A549 (cell line): ENCODE data around the gene ZNF85. TPM values are rescaled to one million over a fixed set of nuclear protein-coding genes. Genes with fewer than 3 reads are reported as not detected.

Source experiments
- ATAC-seq, 2 experiments: fragments of 200-7000 bp in 1 of 2; fragments of >200 bp in 1 of 2; cut with Nextera tagmentation in 1 of 2; cut with Tn5 transposase in 1 of 2; 3 replicates each; pipeline versions ENCODE4 v1.8.0 to v1.9.1; 2018 to 2020; ENCODE audit warnings: mild to moderate bottlenecking in 1 of 2, moderate library complexity in 1 of 2
- CTCF ChIA-PET: fragments of 300-600 bp; sonication (Branson Sonifier 250); formaldehyde crosslinking; extraction: SDS; loops from one replicate; lab custom pipeline; 2021; ENCODE audit warnings: antibody characterized with exemption, inconsistent platforms; lab: Yijun Ruan, JAX
- POLR2A ChIA-PET: fragments of 350-600 bp; formaldehyde crosslinking; extraction: SDS; loops from one replicate; lab custom pipeline; 2021; ENCODE audit warnings: antibody characterized with exemption, inconsistent platforms; lab: Yijun Ruan, JAX
- DNase-seq, 2 experiments: peaks; one replicate each; pipeline versions ENCODE4 v3.0.0 to v3.0.0-alpha.2; 2011 to 2016; ENCODE audit warnings: low read depth in 1 of 2, low spot score in 1 of 2
- FAIRE-seq: peaks from 2 replicates; lab custom pipeline; 2011; peaks lifted over from hg19 to GRCh38; lab: Jason Lieb, UNC
- H3K27ac ChIP-seq, 2 experiments: fragments of >200 bp; sonication (Bioruptor Twin); formaldehyde crosslinking; 3 replicates each; pipeline ENCODE4 v1.5.1; 2016 to 2017
- H3K4me1 ChIP-seq: fragments of >200 bp; sonication (Bioruptor Twin); formaldehyde crosslinking; 3 replicates; pipeline ENCODE4 v1.6.1; 2016
- H3K4me2 ChIP-seq: fragments of >200 bp; sonication (Bioruptor Twin); formaldehyde crosslinking; 3 replicates; pipeline ENCODE4 v1.6.1; 2016
- H3K4me3 ChIP-seq: fragments of >200 bp; sonication (Bioruptor Twin); formaldehyde crosslinking; 3 replicates; pipeline ENCODE4 v1.5.1; 2016
- H3K9me3 ChIP-seq: fragments of >200 bp; sonication (Bioruptor Twin); formaldehyde crosslinking; 3 replicates; pipeline ENCODE4 v1.6.1; 2016
- CBX2 ChIP-seq: fragments of 200-600 bp; sonication (generic); IDR thresholded peaks from 2 replicates; pipeline ENCODE4 v1.6.1; 2016; ENCODE audit warnings: low read depth, mild to moderate bottlenecking, borderline replicate concordance
- CEBPB ChIP-seq, 2 experiments: fragments of >200 bp in 1 of 2; sonication (Bioruptor Twin) in 1 of 2; formaldehyde crosslinking in 1 of 2; IDR thresholded peaks; 2 replicates each; pipeline ENCODE4 v1.6.1; 2012 to 2016
- ESRRA ChIP-seq: fragments of 150-350 bp; IDR thresholded peaks from 2 replicates; pipeline ENCODE4 v1.6.1; 2014; ENCODE audit warnings: mild to moderate bottlenecking, low read length, borderline replicate concordance
- FOSB ChIP-seq: fragments of 250-450 bp; sonication (Bioruptor Pico); IDR thresholded peaks from 2 replicates; pipeline ENCODE4 v1.5.0; 2020; ENCODE audit warnings: mild to moderate bottlenecking, moderate library complexity
- FOXS1 ChIP-seq: fragments of 250-450 bp; sonication (Bioruptor Pico); IDR thresholded peaks from 2 replicates; pipeline ENCODE4 v1.5.0; 2020; ENCODE audit warnings: mild to moderate bottlenecking, moderate library complexity
- GATA3 ChIP-seq: IDR thresholded peaks from 2 replicates; pipeline ENCODE4 v1.6.1; 2012; ENCODE audit warnings: borderline replicate concordance
- HDAC2 ChIP-seq: fragments of 200-600 bp; sonication (generic); IDR thresholded peaks from 2 replicates; pipeline ENCODE4 v1.6.1; 2016
- HEYL ChIP-seq: fragments of 250-450 bp; sonication (Bioruptor Pico); IDR thresholded peaks from 2 replicates; pipeline ENCODE4 v1.8.0; 2021; ENCODE audit warnings: mild to moderate bottlenecking, moderate library complexity
- HOXA7 ChIP-seq: fragments of 250-450 bp; sonication (Bioruptor Pico); IDR thresholded peaks from 2 replicates; pipeline ENCODE4 v1.5.0; 2020; ENCODE audit warnings: mild to moderate bottlenecking, moderate library complexity
- HOXB5 ChIP-seq: fragments of 250-450 bp; sonication (Bioruptor Pico); IDR thresholded peaks from 2 replicates; pipeline ENCODE4 v1.5.0; 2020; ENCODE audit warnings: mild to moderate bottlenecking, moderate library complexity
- JUN ChIP-seq, 2 experiments: fragments of >200 bp; sonication (Bioruptor Twin); formaldehyde crosslinking; IDR thresholded peaks; 2 replicates in 1 of 2; 3 replicates in 1 of 2; pipeline ENCODE4 v1.6.1; 2016 to 2017
- KDM5A ChIP-seq: fragments of 200-600 bp; sonication (generic); IDR thresholded peaks from 2 replicates; pipeline ENCODE4 v1.6.1; 2016; ENCODE audit warnings: antibody characterized with exemption, mild to moderate bottlenecking
- MAFK ChIP-seq: fragments of 450-650 bp; IDR thresholded peaks from 2 replicates; pipeline ENCODE4 v1.6.1; 2014; ENCODE audit not compliant: partially characterized antibody
- MAZ ChIP-seq: fragments of 150-350 bp; IDR thresholded peaks from 2 replicates; pipeline ENCODE4 v1.6.1; 2014; ENCODE audit warnings: antibody characterized with exemption, low read depth, low read length, borderline replicate concordance
- MYC ChIP-seq: IDR thresholded peaks from 2 replicates; pipeline ENCODE4 v1.6.1; 2012; ENCODE audit warnings: mild to moderate bottlenecking, inconsistent platforms, low read length, improper control_type of control experiment, borderline replicate concordance
- NPAS2 ChIP-seq: fragments of 250-450 bp; sonication (Bioruptor Pico); IDR thresholded peaks from 2 replicates; pipeline ENCODE4 v1.8.0; 2022; ENCODE audit warnings: mild to moderate bottlenecking, moderate library complexity, borderline replicate concordance
- NR3C1 ChIP-seq: fragments of >200 bp; sonication (Bioruptor Twin); formaldehyde crosslinking; IDR thresholded peaks from 3 replicates; pipeline ENCODE4 v1.6.1; 2017
- PHF8 ChIP-seq: fragments of 200-600 bp; sonication (generic); IDR thresholded peaks from 2 replicates; pipeline ENCODE4 v1.6.1; 2016; ENCODE audit warnings: low read depth, mild to moderate bottlenecking, antibody characterized with exemption, moderate library complexity, borderline replicate concordance
- POLR2A ChIP-seq: IDR thresholded peaks from 2 replicates; pipeline ENCODE4 v1.6.1; 2012; ENCODE audit warnings: mild to moderate bottlenecking, low read length
- RARB ChIP-seq: fragments of 250-450 bp; sonication (Bioruptor Pico); IDR thresholded peaks from 2 replicates; pipeline ENCODE4 v1.8.0; 2021; ENCODE audit warnings: mild to moderate bottlenecking, moderate library complexity
- SREBF2 ChIP-seq: fragments of 450-650 bp; IDR thresholded peaks from 2 replicates; pipeline ENCODE4 v1.6.1; 2014; ENCODE audit warnings: mild to moderate bottlenecking, moderate library complexity
- TFCP2L1 ChIP-seq: fragments of 250-450 bp; sonication (Bioruptor Pico); IDR thresholded peaks from 2 replicates; pipeline ENCODE4 v1.5.0; 2021; ENCODE audit warnings: mild to moderate bottlenecking
- ZFP36 ChIP-seq: fragments of 450-650 bp; IDR thresholded peaks from 2 replicates; pipeline ENCODE4 v1.6.1; 2014; ENCODE audit warnings: borderline replicate concordance; ENCODE audit not compliant: partially characterized antibody
- ZNF302 ChIP-seq: fragments of 250-450 bp; sonication (Bioruptor Pico); IDR thresholded peaks from 2 replicates; pipeline ENCODE4 v1.9.0; 2021; ENCODE audit warnings: inconsistent platforms, mild to moderate bottlenecking, moderate library complexity
- WGBS: methylation state at CpG from one replicate; pipeline ENCODE4 v1.1.6; 2017; ENCODE audit errors: missing lambda C conversion rate; 5-methylcytosine and 5-hydroxymethylcytosine counted together
- polyA plus RNA-seq, 4 experiments: library from polyadenylated mRNA; depleted of rRNA in 3 of 4; stranded (reverse); fragments of >200 nt; fragmentation: RNase III in 1 of 4; extraction: RNeasy Plus Mini Kit Qiagen cat#74134 plus additional on column Dnase treatment in 1 of 4; gene quantifications; 2 replicates in 3 of 4; 3 replicates in 1 of 4; pipeline ENCODE4 v1.2.3, GENCODE V29; 2011 to 2017
- TF ChIP-seq, protein P1 (sequence below): fragments of 200-600 bp; sonication (generic); IDR thresholded peaks from 2 replicates; pipeline ENCODE4 v1.6.1; 2016; ENCODE audit warnings: antibody characterized with exemption, mild to moderate bottlenecking, moderate library complexity
- TF ChIP-seq, protein P2 (sequence below): IDR thresholded peaks from 2 replicates; pipeline ENCODE4 v1.6.1; 2012
- TF ChIP-seq, protein P3 (sequence below): IDR thresholded peaks from 2 replicates; pipeline ENCODE4 v1.6.1; 2012
- TF ChIP-seq, protein P4 (sequence below): fragments of >200 bp; sonication (Bioruptor Twin); formaldehyde crosslinking; IDR thresholded peaks from 3 replicates; pipeline ENCODE4 v1.6.1; 2016
- TF ChIP-seq, protein P5 (sequence below): fragments of 450-650 bp; IDR thresholded peaks from 2 replicates; pipeline ENCODE4 v1.6.1; 2014; ENCODE audit warnings: antibody characterized with exemption

Gene ZNF85
- polyA plus RNA-seq, 2 of the 4 experiments (the other 2 are of a cell fraction), result 0.16 to 0.27 TPM

DNA sequence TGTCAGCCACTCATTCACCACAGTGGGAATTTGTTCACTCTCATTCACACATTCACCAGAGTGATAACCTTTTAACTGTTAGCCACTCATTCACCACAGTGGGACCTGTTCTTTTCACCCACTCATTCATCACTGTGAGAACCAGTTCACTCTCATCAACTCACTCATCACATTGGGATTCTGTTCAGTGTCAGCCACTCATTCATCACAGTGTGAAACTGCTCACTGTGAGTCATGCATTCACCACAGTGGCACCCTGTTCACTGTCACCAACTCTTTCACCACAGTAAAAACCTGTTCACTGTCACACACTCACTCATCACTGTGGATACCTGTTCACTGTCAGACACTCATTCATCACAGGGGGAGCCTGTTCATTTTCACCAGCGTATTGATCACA is 43.5 kb upstream of the ZNF85 start:
- 0% methylated on average over 1 of the region's 1 CpG for WGBS
- H3K4me3 ChIP-seq, result no peak overlapping the region
- 0 out of 3 replicates have a peak, but pooled peaks cover 3% of the 10 kb centered on the region for H3K9me3 ChIP-seq
- no peak for TF ChIP-seq HOXB5 (CRISPR knock-in tag)
- no peak for TF ChIP-seq MYC
- no peak for TF ChIP-seq NPAS2 (CRISPR knock-in tag)
- no peak for TF ChIP-seq ZNF302 (CRISPR knock-in tag)
- TF ChIP-seq, protein P1, sequence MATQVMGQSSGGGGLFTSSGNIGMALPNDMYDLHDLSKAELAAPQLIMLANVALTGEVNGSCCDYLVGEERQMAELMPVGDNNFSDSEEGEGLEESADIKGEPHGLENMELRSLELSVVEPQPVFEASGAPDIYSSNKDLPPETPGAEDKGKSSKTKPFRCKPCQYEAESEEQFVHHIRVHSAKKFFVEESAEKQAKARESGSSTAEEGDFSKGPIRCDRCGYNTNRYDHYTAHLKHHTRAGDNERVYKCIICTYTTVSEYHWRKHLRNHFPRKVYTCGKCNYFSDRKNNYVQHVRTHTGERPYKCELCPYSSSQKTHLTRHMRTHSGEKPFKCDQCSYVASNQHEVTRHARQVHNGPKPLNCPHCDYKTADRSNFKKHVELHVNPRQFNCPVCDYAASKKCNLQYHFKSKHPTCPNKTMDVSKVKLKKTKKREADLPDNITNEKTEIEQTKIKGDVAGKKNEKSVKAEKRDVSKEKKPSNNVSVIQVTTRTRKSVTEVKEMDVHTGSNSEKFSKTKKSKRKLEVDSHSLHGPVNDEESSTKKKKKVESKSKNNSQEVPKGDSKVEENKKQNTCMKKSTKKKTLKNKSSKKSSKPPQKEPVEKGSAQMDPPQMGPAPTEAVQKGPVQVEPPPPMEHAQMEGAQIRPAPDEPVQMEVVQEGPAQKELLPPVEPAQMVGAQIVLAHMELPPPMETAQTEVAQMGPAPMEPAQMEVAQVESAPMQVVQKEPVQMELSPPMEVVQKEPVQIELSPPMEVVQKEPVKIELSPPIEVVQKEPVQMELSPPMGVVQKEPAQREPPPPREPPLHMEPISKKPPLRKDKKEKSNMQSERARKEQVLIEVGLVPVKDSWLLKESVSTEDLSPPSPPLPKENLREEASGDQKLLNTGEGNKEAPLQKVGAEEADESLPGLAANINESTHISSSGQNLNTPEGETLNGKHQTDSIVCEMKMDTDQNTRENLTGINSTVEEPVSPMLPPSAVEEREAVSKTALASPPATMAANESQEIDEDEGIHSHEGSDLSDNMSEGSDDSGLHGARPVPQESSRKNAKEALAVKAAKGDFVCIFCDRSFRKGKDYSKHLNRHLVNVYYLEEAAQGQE, result no peak
- TF ChIP-seq RARB (CRISPR knock-in tag), result no peak
- no peak for TF ChIP-seq POLR2A
- TF ChIP-seq ZFP36, result no peak
- no peak for TF ChIP-seq ESRRA
- TF ChIP-seq SREBF2, result no peak
- TF ChIP-seq, protein P2, sequence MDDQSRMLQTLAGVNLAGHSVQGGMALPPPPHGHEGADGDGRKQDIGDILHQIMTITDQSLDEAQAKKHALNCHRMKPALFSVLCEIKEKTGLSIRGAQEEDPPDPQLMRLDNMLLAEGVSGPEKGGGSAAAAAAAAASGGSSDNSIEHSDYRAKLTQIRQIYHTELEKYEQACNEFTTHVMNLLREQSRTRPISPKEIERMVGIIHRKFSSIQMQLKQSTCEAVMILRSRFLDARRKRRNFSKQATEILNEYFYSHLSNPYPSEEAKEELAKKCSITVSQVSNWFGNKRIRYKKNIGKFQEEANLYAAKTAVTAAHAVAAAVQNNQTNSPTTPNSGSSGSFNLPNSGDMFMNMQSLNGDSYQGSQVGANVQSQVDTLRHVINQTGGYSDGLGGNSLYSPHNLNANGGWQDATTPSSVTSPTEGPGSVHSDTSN, result no peak
- TF ChIP-seq MAFK, result no peak
- no peak for TF ChIP-seq MAZ
- no peak for TF ChIP-seq GATA3
- no peak for TF ChIP-seq NR3C1
- DNase-seq, result no peak
- H3K27ac ChIP-seq, result no peak overlapping the region
- ChIA-PET CTCF (no interaction called here), POLR2A (no interaction called here)
- no peak for ATAC-seq
- no peak for FAIRE-seq
- no peaks in the 10 kb centered on the region for H3K4me1 ChIP-seq
- H3K4me2 ChIP-seq, result no peak overlapping the region

DNA sequence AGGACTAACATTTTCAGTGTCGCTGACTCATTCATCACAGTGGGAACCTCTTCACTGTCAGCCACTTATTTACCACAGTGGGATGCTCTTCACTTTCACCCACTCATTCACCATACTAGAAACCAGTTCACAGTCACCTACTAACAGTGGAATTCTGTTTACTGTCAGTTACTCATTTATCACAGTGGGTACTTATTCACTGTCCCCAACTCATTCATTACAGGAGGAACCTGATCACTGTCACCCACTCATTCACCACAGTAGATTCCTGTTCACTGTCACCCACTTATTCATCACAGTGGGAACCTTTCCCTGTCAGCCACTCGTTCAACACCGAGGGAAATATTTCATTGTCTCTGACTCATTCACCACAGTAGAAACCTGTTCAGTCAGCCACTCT is 10.1 kb upstream of the ZNF85 start:
- Histone ChIP-seq H3K4me2 (no peak overlapping the region), H3K4me1 (no peaks in the 10 kb centered on the region), H3K27ac (no peak overlapping the region), H3K9me3 (no peaks in the 10 kb centered on the region), H3K4me3 (no peak overlapping the region)
- ChIA-PET POLR2A (no interaction called here), CTCF (no interaction called here)
- TF ChIP-seq MAFK, result no peak
- TF ChIP-seq, protein P3, sequence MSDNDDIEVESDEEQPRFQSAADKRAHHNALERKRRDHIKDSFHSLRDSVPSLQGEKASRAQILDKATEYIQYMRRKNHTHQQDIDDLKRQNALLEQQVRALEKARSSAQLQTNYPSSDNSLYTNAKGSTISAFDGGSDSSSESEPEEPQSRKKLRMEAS, result no peak
- TF ChIP-seq HEYL (CRISPR knock-in tag), result no peak
- TF ChIP-seq HDAC2, result no peak
- TF ChIP-seq, protein P4, sequence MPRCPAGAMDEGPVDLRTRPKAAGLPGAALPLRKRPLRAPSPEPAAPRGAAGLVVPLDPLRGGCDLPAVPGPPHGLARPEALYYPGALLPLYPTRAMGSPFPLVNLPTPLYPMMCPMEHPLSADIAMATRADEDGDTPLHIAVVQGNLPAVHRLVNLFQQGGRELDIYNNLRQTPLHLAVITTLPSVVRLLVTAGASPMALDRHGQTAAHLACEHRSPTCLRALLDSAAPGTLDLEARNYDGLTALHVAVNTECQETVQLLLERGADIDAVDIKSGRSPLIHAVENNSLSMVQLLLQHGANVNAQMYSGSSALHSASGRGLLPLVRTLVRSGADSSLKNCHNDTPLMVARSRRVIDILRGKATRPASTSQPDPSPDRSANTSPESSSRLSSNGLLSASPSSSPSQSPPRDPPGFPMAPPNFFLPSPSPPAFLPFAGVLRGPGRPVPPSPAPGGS, result no peak
- no peak for TF ChIP-seq HOXA7
- TF ChIP-seq, protein P5, sequence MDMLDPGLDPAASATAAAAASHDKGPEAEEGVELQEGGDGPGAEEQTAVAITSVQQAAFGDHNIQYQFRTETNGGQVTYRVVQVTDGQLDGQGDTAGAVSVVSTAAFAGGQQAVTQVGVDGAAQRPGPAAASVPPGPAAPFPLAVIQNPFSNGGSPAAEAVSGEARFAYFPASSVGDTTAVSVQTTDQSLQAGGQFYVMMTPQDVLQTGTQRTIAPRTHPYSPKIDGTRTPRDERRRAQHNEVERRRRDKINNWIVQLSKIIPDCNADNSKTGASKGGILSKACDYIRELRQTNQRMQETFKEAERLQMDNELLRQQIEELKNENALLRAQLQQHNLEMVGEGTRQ, result no peak
- no peak for TF ChIP-seq PHF8
- no peak for TF ChIP-seq CBX2
- no peak for TF ChIP-seq FOSB
- no peak for TF ChIP-seq POLR2A
- TF ChIP-seq FOXS1, result no peak
- no peak for TF ChIP-seq JUN (IDR thresholded peaks at IDR 0.05)
- no peak for TF ChIP-seq RARB (CRISPR knock-in tag)
- TF ChIP-seq KDM5A, result no peak
- no peak for TF ChIP-seq NPAS2 (CRISPR knock-in tag)
- TF ChIP-seq ESRRA, result no peak
- no peak for TF ChIP-seq CEBPB (IDR thresholded peaks at IDR 0.05)
- TF ChIP-seq TFCP2L1, result no peak
- FAIRE-seq (no peak), ATAC-seq (no peak), DNase-seq (no peak)
- 12% methylated on average over 3 of the region's 3 CpGs for WGBS
